ENCODE measurements around the gene CACNB3. TPM values are rescaled to one million over a fixed set of nuclear protein-coding genes. Genes with fewer than 3 reads are reported as not detected.
"Not testable (repeated sequence)": the region's sequence is repeated elsewhere in the genome, so short reads cannot be mapped to it uniquely, and the experiment has no call there.

Gene CACNB3
- total RNA-seq, 1 donor from 2014 or later, result 7.5 TPM

DNA sequence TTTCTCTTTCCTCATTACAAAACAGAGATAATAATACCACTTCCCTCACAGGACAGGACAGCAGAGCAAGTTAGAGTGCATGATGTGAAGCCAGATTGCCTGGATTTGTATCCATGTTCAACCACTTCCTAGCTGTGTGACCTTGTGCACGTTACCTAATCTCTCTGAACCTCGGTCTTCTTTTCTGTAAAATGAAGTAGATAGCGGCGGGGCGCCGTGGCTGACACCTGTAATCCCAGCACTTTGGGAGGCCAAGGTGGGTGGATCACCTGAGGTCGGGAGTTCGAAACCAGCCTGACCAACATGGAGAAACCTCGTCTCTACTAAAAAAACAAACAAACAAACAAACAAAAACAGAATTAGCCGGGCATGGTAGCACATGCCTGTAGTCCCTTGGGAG is 36.6 kb downstream of the CACNB3 start:
- not testable (repeated sequence) for DNase-seq (ENCODE audit: low spot score)

DNA sequence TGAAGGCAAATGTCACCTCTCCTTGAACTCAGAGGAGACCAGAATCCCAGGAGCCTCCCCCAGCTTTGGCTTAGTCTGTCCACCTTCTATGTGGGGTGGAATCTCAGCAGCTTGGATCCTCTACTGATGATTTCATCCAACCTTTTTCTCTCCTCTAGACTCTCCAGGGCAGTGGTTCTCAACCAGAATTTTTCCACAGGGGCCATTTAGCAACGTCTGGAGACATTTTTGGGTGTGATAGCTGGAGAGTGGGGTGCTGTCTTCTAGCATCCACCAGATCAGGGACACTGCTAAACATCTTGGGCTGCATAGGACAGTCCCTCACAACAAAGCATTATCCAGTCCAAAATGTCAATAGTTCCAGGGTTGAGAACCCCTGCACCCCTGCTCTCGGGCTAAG is 38.1 kb downstream of the CACNB3 start:
- no peak for DNase-seq (ENCODE audit: low spot score)

DNA sequence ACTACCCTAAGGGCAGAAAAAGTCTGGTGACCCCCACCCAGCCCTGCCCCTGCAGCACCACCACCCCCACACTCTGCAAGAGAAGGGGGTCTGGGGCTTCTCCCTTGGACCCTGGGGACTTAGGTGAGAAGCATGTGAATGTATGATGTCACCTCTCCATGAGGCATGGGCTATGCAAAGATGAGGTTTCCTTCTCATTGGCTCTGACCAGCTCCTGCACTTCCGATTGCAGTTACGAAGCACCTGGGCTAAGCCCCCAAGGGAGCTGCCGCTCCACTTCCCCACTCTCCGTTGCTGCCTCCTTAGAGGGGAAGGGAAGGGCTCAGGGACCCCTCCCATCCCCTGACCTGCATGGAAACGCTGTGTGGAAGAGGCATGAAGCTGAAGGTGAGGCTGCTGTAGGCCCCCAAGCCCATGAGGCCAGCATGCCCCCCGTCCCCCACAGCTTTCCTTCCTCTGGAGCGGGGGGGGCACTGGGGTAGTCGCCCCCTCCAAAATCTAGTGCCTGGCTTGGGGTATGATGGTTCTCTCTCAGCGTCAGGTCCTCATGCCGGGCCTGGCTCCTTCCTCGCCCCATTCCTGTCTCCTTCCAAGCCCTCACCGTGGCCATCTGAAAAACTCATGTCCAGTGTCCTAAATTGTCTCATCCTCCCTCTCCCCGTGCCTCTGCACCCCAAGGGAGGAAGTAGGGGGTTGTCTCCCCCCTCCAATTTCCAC is 39.1 kb downstream of the CACNB3 start:
- DNase-seq (ENCODE audit: low spot score), result no peak

DNA sequence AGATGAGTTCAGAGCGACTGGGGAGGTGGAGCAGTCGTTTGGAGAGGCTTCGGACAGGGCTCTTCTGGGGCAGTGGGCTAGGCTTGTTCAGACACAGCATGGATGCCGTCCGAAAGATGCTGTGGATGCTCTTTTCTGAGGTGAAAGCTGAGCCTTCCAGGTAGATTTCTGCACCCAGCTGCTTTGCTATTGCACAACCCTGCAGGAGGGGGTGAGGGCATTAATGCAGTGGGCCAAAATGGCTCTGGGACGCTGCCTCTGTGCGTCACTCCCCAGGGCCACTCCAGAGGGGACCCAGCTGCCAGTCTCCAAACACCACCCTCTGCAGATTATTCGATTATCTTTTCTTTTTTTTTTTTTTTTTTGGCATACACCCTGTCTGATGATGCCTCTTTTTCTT is 39.7 kb downstream of the CACNB3 start:
- no peak for DNase-seq (ENCODE audit: low spot score)

DNA sequence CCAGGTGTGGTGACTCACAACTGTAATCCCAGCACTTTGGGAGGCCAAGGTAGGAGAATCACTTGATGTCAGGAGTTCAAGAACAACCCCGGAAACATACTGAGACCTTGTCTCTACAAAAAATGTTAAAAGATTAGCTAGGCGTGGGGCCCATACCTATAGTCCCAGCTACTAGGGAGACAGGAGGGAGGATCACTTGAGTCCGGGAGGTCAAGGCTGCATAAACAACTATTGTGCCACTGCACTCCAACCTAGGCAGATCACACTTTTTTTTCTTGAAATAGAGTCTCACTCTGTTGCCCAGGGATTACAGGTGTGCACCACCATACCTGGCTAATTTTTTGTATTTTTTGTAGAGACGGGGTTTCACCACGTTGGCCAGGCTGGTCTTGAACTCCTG is 41.3 kb downstream of the CACNB3 start:
- DNase-seq (ENCODE audit: low spot score), result no peak

DNA sequence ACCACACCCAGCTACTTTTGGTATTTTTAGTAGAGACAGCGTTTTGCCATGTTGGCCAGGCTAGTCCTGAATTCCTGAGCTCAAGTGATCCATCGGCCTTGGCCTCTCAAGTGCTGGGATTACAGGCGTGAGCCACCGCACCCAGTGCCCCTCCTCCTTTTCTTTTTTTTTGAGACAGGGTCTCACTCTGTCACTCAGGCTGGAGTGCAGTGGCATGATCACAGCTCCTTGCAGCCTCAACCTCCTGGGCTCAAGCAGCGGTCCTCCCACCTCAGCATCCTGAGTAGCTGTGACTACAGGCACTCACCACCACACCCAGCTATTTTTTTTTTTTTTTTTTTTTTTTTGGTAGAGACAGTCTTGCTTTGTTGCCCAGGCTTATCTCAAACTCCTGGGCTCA is 41.9 kb downstream of the CACNB3 start:
- not testable (repeated sequence) for DNase-seq (ENCODE audit: low spot score)

DNA sequence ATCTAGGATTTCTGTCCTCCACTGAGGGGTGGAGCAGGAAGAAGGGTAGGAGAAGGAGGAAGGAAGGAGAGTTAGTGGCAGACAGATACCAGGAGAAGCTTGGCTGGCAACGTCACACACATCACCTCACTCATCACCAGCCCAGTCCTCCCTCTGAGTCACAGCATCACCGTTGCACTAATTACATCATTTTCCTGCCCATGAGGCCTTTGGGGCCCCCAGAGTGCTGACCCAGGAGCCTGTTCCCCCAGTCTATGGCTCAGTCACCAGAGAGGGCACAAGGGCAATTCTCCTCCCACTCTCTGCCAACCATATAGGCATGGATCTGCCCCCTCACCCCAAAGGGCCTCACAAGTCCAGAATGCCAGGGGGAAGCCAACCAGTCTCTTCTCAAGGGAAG is 42.8 kb downstream of the CACNB3 start:
- DNase-seq (ENCODE audit: low spot score), result no peak

DNA sequence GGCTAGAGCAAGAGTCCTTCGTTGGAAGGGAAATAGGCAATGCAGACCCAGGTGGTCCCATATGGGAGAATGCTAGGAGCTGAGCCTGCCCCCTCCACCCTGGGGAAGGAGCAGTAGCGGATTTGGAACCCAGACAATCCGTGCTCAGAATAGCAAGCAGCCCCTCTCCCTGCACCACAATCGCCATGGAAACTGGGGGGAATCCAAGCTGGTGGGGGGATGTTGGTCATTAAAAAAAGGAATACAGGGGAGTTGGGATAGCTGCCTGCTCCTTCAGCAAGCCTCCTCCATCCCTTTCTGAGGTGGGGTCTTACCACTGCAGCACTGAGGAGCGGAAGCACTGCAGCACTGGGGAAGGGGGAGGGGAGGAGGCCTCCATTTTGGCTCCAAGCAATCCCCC is 44.5 kb downstream of the CACNB3 start:
- no peak for DNase-seq (ENCODE audit: low spot score)

DNA sequence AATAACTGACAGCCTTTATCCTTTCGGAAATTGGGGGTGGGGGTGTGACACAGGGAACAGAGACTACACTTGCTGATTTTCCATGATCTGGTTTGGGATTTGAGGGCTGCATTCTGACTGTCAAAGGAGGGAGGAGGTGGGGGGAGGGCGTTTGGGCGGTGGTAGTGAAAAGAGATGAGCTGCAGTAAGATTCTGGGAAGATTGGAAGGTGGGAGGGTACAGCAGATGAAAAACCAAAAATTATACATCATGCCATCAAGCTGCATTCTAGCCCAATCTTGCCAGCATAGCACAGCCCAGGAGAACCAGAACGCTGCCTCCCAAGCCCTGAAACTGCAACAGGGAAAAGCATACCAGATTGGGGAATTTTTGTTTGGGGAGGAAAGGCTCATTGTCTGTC is 45.0 kb downstream of the CACNB3 start:
- DNase-seq (ENCODE audit: low spot score), result no peak

DNA sequence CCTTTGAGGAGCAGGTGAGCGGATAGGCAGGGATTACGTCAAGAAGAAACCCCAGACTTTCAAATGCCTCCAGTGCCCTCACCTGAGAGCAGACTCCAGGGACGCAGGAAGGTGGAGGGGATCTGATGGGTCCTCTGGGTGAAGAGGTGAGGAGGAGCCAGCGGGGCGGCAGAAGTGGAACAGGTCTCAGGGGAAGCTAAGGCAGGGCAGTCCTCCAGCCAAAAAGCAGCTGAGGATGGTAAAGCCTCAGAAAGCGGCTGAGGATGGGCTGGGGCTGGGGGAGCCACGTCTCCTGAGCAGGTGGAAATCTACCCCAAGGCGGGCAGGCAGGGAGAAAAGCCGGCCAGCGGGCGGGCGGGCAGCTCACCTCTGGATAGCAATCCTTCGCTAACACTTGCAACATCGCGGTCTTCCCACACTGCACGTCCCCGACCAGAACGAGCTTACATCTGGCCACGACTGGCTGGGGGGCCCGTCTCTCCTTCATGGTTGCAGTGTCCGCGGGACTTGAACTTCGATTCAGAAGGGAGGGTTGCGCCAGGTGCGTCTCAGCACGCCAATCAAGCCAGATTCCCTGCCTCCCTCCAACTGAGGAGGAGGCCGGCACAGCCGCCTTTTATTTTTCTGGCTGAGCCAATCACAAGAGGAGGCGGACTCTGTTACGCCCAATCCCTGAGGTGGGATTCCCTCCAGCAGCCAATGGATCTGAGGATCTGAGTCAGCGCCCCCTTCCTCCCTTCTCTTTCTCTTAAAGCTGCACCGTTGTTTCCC is 47.2 kb downstream of the CACNB3 start, which contains the start of gene RND1:
Gene RND1 (minus strand): TSS at position 590 of the 771 bp plus-strand sequence. CDS start 103 bp downstream, at position 487.
- DNase-seq (ENCODE audit: low spot score), result peak; percentile 95

DNA sequence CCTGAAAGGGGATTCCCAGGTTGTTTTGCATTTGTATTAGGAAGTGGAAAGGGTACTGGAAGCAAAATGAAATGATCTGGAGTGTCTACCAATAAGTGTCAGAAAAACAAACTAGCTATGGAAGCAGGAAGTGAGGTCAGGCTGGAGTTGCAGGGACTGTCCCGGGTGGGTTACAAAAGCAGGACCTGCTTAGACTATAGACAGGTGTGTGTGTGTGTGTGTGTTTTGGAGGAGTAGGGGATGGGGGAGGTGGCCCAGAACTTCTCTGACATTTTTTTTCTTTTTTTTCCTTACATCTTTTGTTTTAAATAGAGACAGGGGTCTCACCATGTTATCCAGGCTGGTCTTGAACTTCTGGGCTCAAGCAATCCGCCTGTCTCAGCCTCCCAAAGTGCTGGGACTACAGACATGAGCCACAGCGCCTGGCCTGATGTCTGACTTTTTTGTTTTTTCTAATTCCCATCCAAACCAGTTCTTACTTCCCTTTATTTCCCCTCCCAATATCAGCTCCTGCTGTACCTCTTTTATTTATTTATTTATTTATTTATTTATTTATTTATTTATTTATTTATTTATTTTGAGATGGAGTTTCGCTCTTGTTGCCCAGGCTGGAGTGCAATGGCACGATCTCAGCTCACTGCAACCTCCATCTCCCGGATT is 47.9 kb downstream of the CACNB3 start:
- DNase-seq (ENCODE audit: low spot score), result no peak

DNA sequence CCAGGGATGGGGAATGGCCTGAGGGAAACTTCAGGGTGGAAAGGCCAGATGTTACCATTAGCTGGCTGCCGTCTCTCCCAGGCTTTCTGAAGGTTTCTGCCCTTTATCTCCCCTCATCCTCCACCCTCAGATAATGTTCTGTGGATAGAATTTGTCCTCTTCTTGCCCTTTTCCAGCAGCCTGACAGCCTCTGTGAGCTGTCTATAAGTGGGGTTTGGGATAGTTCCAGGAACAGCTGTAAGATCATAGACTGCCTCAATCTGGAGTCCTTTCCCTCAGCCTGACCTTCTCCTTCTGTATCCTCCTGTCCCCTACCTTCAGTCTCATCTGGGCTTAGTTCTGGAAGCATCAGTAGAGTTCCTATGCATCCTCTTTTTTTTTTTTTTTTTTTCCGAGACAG is 50.2 kb downstream of the CACNB3 start:
- peak; percentile 85 for DNase-seq (ENCODE audit: low spot score)

DNA sequence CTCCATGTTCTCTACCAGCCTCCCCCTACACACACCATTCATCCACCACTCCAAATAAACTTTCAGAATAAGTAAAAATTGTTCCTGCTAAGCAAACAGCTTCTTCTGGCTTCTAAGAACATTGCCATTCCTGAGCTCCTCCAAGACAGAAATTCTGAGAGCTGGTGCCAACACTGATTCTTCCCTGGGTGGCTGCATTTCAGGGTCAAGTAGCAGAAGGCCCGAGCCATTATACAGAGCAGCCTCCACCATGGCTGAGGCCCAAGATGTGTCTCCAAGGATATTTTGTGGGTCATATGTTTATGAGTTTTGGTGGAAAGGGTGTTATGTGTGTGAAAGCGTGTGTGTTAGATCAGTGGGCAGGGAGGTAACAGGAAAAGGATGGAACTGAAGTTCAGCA is 50.9 kb downstream of the CACNB3 start:
- DNase-seq (ENCODE audit: low spot score), result no peak

DNA sequence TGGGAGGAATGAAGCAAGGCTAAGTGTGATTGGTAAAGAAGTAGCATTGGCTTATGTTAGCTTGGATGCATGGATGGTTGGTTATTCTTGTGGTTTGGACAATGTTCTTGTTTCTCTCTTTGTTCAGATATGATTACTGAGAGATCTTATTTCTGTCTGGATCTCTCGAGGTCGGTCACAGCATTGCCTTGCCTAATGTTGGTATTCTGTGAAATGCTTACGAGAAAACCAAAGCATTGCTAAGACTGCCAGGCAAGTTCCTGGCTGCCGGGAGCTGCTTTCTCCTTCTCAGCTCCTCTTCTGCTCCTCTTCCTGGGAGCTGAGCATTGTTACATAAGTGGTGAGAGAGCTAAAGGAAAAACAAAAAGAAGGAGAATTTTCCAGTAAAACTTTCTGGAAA is 54.8 kb downstream of the CACNB3 start:
- no peak for DNase-seq (ENCODE audit: low spot score)

DNA sequence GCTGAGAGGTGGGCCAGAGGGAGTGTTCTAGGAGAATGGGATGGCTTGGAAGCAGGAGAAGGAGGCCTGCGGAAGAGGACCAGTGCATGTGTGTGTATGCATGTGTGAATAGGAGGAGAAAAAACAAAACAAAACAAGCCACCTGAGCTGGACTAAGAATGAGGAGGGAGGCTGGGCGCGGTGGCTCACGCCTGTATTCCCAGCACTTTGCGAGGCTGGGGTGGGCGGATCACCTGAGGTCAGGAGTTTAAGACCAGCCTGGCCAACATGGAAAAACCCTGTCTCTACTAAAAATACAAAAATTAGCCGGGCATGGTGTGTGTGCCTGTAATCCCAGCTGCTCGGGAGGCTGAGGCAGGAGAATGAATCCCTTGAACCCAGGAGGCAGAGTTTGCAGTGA is 55.2 kb downstream of the CACNB3 start:
- DNase-seq (ENCODE audit: low spot score), result not testable (repeated sequence)

DNA sequence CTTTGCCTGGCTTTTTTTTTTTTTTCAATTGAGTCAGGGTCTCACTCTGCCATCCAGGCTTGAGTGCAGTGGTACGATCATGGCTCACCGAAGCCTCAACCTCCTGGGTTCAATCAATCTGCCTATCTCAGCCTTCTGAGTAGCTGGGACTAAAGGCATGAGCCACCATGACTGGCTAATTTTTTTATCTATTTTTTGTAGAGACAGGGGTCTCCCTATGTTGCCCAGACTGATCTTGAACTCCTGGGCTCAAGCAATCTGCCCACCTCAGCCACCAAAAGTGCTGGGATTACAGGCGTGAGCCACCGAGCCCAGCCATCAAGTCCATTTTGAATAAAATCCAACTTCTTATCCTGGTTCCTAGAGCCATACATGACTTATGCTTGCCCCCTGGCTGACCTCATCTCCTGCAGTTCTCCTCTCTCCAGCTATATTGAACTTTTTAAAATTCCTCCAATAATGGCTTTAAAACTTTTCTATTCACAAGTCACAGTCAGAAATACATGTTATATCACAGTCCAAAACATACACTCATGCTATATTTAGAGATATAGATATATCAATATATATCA is 57.7 kb downstream of the CACNB3 start:
- no peak for DNase-seq (ENCODE audit: low spot score)

Other genes starting within 250 kb of the CACNB3 start
- not detected for gene LALBA, start 248.4 kb upstream of the CACNB3 start, total RNA-seq (ENCODE audit: insufficient read depth, low replicate concordance)
- 64.3 TPM for gene KANSL2, start 136.3 kb upstream of the CACNB3 start, total RNA-seq (ENCODE audit: insufficient read depth, low replicate concordance)
- 109 TPM for gene CCNT1, start 101.8 kb upstream of the CACNB3 start, total RNA-seq (ENCODE audit: insufficient read depth, low replicate concordance)
- gene ADCY6, start 29.4 kb upstream of the CACNB3 start, total RNA-seq (ENCODE audit: insufficient read depth, low replicate concordance), result 20.0 TPM
- 78.5 TPM for gene DDX23, start 33.7 kb downstream of the CACNB3 start, total RNA-seq (ENCODE audit: insufficient read depth, low replicate concordance)
- gene RND1, start 47.4 kb downstream of the CACNB3 start, total RNA-seq (ENCODE audit: insufficient read depth, low replicate concordance), result 5.8 TPM
- 47.4 TPM for gene FKBP11, start 107.0 kb downstream of the CACNB3 start, total RNA-seq (ENCODE audit: insufficient read depth, low replicate concordance)
- 25.3 TPM for gene ARF3, start 139.0 kb downstream of the CACNB3 start, total RNA-seq (ENCODE audit: insufficient read depth, low replicate concordance)
- 0.72 TPM for gene WNT10B, start 153.2 kb downstream of the CACNB3 start, total RNA-seq (ENCODE audit: insufficient read depth, low replicate concordance)
- gene WNT1, start 159.8 kb downstream of the CACNB3 start, total RNA-seq (ENCODE audit: insufficient read depth, low replicate concordance), result not detected
- gene DDN, start 180.9 kb downstream of the CACNB3 start, total RNA-seq (ENCODE audit: insufficient read depth, low replicate concordance), result 5.5 TPM
- gene PRKAG1, start 200.3 kb downstream of the CACNB3 start, total RNA-seq (ENCODE audit: insufficient read depth, low replicate concordance), result 52.7 TPM
- gene KMT2D, start 242.3 kb downstream of the CACNB3 start, total RNA-seq (ENCODE audit: insufficient read depth, low replicate concordance), result 22.4 TPM